MG63 (cell line): Measurements from ENCODE around the gene RNLS. TPM values are rescaled to one million over a fixed set of nuclear protein-coding genes. Genes with fewer than 3 reads are reported as not detected.
A peak's percentile ranks its signal among the peaks of the same experiment; 100 is the strongest.

Experiments
- DNase-seq: peaks from one replicate; pipeline ENCODE4 v3.0.0-alpha.2; 2020
- H3K27me3 ChIP-seq: fragments of 250-450 bp; sonication (Bioruptor Pico); 2 replicates; pipeline ENCODE4 v1.5.1; 2020; ENCODE audit warnings: mild to moderate bottlenecking, moderate library complexity
- H3K36me3 ChIP-seq: fragments of 250-450 bp; sonication (Bioruptor Pico); 2 replicates; pipeline ENCODE4 v1.5.1; 2020; ENCODE audit warnings: mild to moderate bottlenecking, moderate library complexity
- H3K4me3 ChIP-seq: fragments of 250-450 bp; sonication (Bioruptor Pico); 2 replicates; pipeline ENCODE4 v1.5.1; 2020; ENCODE audit warnings: mild to moderate bottlenecking, moderate library complexity
- H3K9me3 ChIP-seq: fragments of 250-450 bp; sonication (Bioruptor Pico); 2 replicates; pipeline ENCODE4 v1.5.1; 2020; ENCODE audit warnings: mild to moderate bottlenecking, moderate library complexity
- total RNA-seq: library from RNA; depleted of rRNA; stranded (reverse); fragments of >200 nt; shearing (Covaris generic); gene quantifications from 2 replicates; pipeline ENCODE4 v1.2.3, GENCODE V29; 2014; ENCODE audit warnings: low replicate concordance

Gene RNLS
- total RNA-seq, 1 experiment from 2014 or later = 14.8 TPM

- H3K4me3 ChIP-seq = no peak overlapping the region
- no peaks in the 10 kb centered on the region for H3K36me3 ChIP-seq
- no peaks in the 10 kb centered on the region for H3K9me3 ChIP-seq
- DNase-seq = peak; percentile 52
- no peaks in the 10 kb centered on the region for H3K27me3 ChIP-seq
Measured at GRCh38 chr10:88473989-88474883, 108.9 kb downstream of the RNLS start.

DNA sequence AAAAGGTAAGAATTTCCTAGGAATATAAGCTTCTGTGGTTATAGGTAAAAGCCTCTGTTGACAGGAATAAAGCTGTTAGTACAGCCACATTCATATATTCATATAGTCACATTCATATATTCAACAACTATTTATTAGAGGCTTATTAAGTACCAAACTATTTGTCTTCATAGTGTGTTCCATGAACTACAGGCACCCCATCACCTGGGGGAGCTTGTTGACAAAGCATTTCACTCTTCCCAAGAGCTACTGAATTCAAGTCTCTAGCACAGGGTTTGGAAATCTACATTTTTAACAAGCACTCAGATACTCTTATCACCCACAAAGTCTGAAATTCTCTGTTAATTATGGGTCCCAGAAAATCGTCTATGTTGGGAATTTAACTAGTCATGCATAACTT, 110.6 kb downstream of the RNLS start:
- no peak for DNase-seq
- H3K27me3 ChIP-seq = no peaks in the 10 kb centered on the region
- no peaks in the 10 kb centered on the region for H3K36me3 ChIP-seq
- no peaks in the 10 kb centered on the region for H3K9me3 ChIP-seq
- H3K4me3 ChIP-seq = no peak overlapping the region

GRCh38 chr10:88471899-88472298, 111.2 kb downstream of the RNLS start:
- Histone ChIP-seq H3K4me3 (no peak overlapping the region), H3K9me3 (no peaks in the 10 kb centered on the region), H3K36me3 (no peaks in the 10 kb centered on the region), H3K27me3 (no peaks in the 10 kb centered on the region)
- no peak for DNase-seq

DNA sequence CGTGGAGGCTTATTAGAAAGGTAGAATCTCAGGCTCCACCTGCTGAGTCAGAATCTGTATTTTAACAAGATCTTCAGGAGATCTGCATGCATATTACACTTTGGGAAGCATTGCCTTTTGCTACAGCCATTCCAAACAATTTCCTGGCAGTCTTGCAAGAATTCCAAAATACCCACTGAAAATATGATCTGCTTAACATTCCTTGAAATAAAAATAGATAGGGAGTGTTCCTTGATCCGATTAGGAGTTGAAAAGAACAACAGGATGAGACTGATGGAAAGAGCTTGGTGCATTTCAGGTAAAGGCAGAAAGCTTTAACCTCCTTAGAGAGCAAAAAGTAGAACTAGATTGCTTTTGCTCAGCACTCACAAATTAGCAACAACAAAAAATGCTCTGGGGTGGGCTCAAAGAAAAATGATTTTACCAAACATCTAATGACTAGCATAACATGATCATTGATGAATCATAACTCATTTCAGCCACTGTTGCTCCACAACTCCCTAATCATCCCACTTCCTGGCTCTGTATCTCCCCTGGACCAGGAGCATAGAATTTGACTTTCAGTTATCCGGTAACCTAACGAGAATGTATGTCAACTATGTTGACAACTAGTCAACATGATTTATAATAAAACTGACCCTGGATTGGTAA, 115.2 kb downstream of the RNLS start:
- Histone ChIP-seq H3K4me3 (no peak overlapping the region), H3K36me3 (no peaks in the 10 kb centered on the region), H3K27me3 (no peaks in the 10 kb centered on the region), H3K9me3 (no peaks in the 10 kb centered on the region)
- no peak for DNase-seq

DNA sequence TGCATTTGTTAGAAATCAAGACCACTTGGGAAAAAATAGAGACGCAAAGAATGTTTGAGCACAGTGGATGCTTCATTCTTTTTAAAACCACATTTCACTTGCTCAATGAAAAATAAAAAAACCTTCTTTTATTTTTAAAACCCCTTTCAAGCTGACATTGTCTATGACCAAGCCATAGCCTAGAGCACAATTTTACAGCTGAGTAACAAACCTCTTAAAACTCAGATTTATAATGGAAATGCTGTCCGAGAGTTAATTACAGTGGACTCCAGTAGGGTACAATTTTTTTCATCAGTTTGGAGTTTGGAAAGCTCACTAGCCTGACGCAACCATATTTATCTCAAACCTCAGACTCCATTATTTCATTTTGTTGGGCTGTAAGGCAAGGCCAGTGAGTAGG, 116.3 kb downstream of the RNLS start:
- Histone ChIP-seq H3K4me3 (no peak overlapping the region), H3K27me3 (no peaks in the 10 kb centered on the region), H3K9me3 (no peaks in the 10 kb centered on the region), H3K36me3 (no peaks in the 10 kb centered on the region)
- DNase-seq = no peak

GRCh38 chr10:88465765-88466164, 117.4 kb downstream of the RNLS start:
- no peak for DNase-seq
- Histone ChIP-seq H3K4me3 (no peak overlapping the region), H3K27me3 (no peaks in the 10 kb centered on the region), H3K9me3 (no peaks in the 10 kb centered on the region), H3K36me3 (no peaks in the 10 kb centered on the region)

GRCh38 chr10:88463811-88464210, 119.3 kb downstream of the RNLS start:
- Histone ChIP-seq H3K27me3 (no peaks in the 10 kb centered on the region; the same call in 1 of the 2 replicates), H3K9me3 (no peaks in the 10 kb centered on the region), H3K4me3 (no peak overlapping the region), H3K36me3 (no peaks in the 10 kb centered on the region)
- no peak for DNase-seq

- Histone ChIP-seq H3K27me3 (no peaks in the 10 kb centered on the region; the same call in 1 of the 2 replicates), H3K4me3 (no peak overlapping the region), H3K36me3 (no peaks in the 10 kb centered on the region), H3K9me3 (no peaks in the 10 kb centered on the region)
- no peak for DNase-seq
Measured at GRCh38 chr10:88461426-88461825, 121.7 kb downstream of the RNLS start.

DNA sequence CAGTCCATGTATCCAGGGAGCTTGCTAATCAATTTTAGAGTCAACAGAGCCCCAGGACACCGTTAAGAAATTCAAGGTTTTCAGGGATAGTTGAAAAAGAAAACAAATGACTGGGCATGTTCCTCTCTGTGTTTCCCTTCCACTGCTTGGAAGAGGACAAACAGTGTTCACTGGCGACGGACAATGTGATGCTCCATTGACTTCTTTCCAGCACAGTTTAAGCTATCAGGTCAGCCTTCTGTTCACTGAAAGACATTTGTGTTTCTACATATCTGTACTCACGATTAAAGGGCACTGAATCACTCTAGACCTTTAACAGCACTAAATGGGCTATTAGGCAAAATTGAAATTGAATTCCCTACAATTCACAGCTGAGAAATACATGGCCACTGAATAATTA, 123.6 kb downstream of the RNLS start:
- Histone ChIP-seq H3K9me3 (no peaks in the 10 kb centered on the region), H3K27me3 (no peaks in the 10 kb centered on the region; the same call in 1 of the 2 replicates), H3K36me3 (no peaks in the 10 kb centered on the region), H3K4me3 (no peak overlapping the region)
- no peak for DNase-seq

GRCh38 chr10:88458209-88458608, 124.9 kb downstream of the RNLS start:
- Histone ChIP-seq H3K36me3 (no peaks in the 10 kb centered on the region), H3K9me3 (no peaks in the 10 kb centered on the region), H3K4me3 (no peak overlapping the region), H3K27me3 (no peaks in the 10 kb centered on the region; the same call in 1 of the 2 replicates)
- no peak for DNase-seq

- DNase-seq = no peak
- H3K4me3 ChIP-seq = no peak overlapping the region
- H3K36me3 ChIP-seq = no peaks in the 10 kb centered on the region
- no peaks in the 10 kb centered on the region; the same call in 1 of the 2 replicates for H3K27me3 ChIP-seq
- H3K9me3 ChIP-seq = no peaks in the 10 kb centered on the region
Measured at GRCh38 chr10:88457660-88458059, 125.5 kb downstream of the RNLS start.

DNA sequence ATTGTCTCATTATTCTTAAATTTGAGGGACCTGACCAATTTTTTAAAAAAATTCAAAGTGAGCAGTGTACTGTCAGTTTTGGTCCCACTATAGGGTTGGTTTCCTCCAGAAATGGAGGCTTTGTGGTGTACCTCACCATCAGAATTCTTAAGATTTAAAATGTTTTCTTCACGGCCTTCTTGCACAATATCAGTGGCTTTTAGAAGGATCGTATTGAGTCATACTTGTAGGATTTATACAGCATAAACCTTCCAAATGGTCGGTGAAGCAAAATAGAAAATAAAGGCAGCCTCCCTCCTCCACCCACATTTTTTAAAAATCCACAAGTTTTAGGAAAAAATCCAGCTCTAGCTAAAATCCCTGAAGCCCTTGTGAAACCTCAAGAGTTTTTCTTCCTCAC, 126.4 kb downstream of the RNLS start:
- Histone ChIP-seq H3K9me3 (no peaks in the 10 kb centered on the region), H3K4me3 (no peak overlapping the region), H3K36me3 (no peaks in the 10 kb centered on the region), H3K27me3 (no peaks in the 10 kb centered on the region; the same call in 1 of the 2 replicates)
- DNase-seq = no peak

DNA sequence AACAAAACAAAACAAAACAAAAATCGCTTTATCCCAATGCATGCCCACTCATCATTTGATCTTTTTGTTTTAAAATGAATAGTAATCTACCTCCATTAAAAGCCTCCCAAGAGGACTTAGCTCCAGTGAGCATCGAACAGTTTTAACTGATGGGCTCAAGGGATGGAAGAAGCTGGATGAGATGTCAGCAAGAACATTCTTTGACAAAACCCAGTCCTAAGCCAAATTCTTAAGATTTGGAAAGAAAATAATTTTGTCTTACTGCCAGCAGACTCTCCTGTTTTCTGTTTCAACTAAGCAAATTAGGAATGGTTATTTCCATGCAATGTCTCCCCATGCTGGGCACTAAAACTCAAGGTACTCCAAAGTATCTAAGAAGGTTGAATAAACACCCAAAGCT, 127.3 kb downstream of the RNLS start:
- Histone ChIP-seq H3K27me3 (no peaks in the 10 kb centered on the region; the same call in 1 of the 2 replicates), H3K36me3 (no peaks in the 10 kb centered on the region), H3K9me3 (no peaks in the 10 kb centered on the region), H3K4me3 (no peak overlapping the region)
- no peak for DNase-seq

DNA sequence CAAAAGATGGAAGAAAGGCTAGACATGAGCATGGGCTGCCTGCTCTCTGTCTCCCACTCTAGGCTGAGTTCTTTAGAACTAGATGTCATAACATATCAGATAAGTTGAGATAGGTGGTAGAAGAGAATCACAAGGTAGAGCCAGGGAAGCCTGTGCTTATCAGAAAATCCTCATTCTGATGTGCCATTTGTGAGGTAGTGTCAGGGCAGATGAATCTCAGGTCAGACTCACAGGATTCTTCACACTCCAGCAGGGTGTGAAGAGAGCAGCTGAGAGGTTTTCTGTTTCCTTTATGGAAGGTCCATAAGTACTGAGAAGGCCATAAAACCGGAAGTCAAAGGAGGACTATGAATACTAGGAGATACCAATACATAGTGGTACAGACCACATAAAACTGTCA, 132.9 kb downstream of the RNLS start:
- H3K27me3 ChIP-seq = no peaks in the 10 kb centered on the region
- H3K9me3 ChIP-seq = no peaks in the 10 kb centered on the region
- H3K36me3 ChIP-seq = no peaks in the 10 kb centered on the region
- DNase-seq = no peak
- H3K4me3 ChIP-seq = no peak overlapping the region

DNA sequence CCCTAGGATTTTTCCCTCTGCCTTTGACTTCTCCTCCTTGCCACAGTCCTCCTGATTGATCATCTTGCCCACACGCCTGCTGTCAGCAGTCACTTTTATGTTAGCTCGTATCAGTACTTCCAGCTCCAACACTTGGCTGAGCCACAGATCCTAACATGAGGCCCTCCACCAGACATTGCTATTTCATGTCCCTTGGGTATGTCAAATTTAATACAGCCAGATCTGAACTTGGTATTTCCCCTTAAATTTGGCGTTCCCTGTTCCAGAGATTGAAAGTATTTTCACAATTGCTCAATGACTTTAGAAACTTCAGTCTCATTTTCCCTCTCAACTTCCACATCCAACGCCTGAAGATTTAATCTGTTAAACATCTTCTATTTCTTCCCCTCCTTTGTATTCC, 140.4 kb downstream of the RNLS start:
- DNase-seq = no peak
- H3K36me3 ChIP-seq = no peaks in the 10 kb centered on the region
- H3K9me3 ChIP-seq = no peaks in the 10 kb centered on the region
- no peak overlapping the region for H3K4me3 ChIP-seq
- H3K27me3 ChIP-seq = no peaks in the 10 kb centered on the region

- no peak for DNase-seq
- H3K4me3 ChIP-seq = no peak overlapping the region
- H3K27me3 ChIP-seq = no peaks in the 10 kb centered on the region
- H3K9me3 ChIP-seq = no peaks in the 10 kb centered on the region
- no peaks in the 10 kb centered on the region for H3K36me3 ChIP-seq
Measured at GRCh38 chr10:88440541-88440940, 142.6 kb downstream of the RNLS start.

DNA sequence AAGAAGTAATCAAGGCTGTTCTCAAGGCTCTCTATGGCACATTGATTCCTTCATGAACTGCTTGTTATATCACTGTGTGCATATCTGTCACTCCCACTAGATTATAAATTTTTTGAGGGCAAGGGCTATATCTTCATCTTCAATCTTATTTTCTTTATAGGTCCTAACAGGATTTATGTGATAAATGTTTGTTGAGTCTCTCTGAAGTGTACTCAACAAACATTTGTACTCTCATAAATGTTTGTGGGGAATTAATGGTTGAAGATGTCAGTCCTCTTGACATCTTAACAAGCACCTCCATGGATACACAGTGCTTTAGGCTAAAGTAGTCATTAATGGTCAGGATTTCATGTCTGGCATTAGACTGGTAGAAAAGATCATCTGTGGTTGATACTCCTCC, 143.2 kb downstream of the RNLS start:
- H3K9me3 ChIP-seq = no peaks in the 10 kb centered on the region
- no peak for DNase-seq
- no peak overlapping the region for H3K4me3 ChIP-seq
- no peaks in the 10 kb centered on the region for H3K36me3 ChIP-seq
- H3K27me3 ChIP-seq = no peaks in the 10 kb centered on the region

- DNase-seq = no peak
Measured at GRCh38 chr10:88437411-88437810, 145.7 kb downstream of the RNLS start.

More at GRCh38 chr10:88437411-88437810, 145.7 kb downstream of the RNLS start:
- Histone ChIP-seq H3K4me3 (no peak overlapping the region), H3K9me3 (no peaks in the 10 kb centered on the region; the same call in 1 of the 2 replicates), H3K27me3 (no peaks in the 10 kb centered on the region), H3K36me3 (no peaks in the 10 kb centered on the region)
